Astrocyte of the cerebellum (primary cell): ENCODE results near the gene ENOX2.

Source experiments
- DNase-seq: peaks from one replicate; pipeline ENCODE4 v3.0.0-alpha.2; 2011; ENCODE audit warnings: low read depth
- H3K4me3 ChIP-seq: 2 replicates; pipeline ENCODE4 v1.5.1; 2011; ENCODE audit warnings: mild to moderate bottlenecking, low read depth, low read length, moderate library complexity
- in situ Hi-C: cut with HindIII; loops from 2 replicates; pipeline ENCODE4 v1.10.0; 2017; ENCODE audit warnings: low sequenced_read_pairs
- TF ChIP-seq, protein P1 (sequence below): IDR thresholded peaks from 2 replicates; pipeline ENCODE4 v1.5.1; 2012; ENCODE audit warnings: low read length, low read depth, moderate library complexity, mild to moderate bottlenecking; ENCODE audit errors: missing control alignments

The ENOX2 gene

GRCh38 chrX:130626521-130626920 is 276.5 kb downstream of the ENOX2 start:
- in situ Hi-C loops = no loop called here
- H3K4me3 ChIP-seq = no peak overlapping the region
- DNase-seq = peak; percentile 8
- TF ChIP-seq, protein P1, sequence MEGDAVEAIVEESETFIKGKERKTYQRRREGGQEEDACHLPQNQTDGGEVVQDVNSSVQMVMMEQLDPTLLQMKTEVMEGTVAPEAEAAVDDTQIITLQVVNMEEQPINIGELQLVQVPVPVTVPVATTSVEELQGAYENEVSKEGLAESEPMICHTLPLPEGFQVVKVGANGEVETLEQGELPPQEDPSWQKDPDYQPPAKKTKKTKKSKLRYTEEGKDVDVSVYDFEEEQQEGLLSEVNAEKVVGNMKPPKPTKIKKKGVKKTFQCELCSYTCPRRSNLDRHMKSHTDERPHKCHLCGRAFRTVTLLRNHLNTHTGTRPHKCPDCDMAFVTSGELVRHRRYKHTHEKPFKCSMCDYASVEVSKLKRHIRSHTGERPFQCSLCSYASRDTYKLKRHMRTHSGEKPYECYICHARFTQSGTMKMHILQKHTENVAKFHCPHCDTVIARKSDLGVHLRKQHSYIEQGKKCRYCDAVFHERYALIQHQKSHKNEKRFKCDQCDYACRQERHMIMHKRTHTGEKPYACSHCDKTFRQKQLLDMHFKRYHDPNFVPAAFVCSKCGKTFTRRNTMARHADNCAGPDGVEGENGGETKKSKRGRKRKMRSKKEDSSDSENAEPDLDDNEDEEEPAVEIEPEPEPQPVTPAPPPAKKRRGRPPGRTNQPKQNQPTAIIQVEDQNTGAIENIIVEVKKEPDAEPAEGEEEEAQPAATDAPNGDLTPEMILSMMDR = no peak

DNA sequence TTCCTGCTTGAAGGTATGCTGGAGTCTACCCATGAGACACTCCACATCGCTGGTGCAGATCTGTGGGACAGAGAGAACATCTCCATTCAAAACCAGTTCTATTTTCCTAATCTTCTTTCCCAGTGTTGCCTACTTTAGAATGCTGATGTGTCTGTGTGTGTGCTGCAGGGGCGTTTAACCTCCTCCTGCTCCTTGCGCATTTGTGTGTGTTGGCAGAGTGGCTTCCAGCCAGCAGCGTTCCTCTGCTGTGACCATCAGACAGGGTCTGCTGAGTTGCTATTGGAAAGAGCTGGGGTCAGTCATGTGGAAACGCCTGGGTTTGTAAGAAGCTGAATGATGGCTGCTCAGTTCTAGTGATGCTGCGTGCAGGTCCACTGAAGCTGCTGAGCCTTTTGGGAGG is 277.6 kb downstream of the ENOX2 start:
- in situ Hi-C loops = no loop called here
- TF ChIP-seq, protein P1 = no peak

GRCh38 chrX:130623518-130623917 is 279.5 kb downstream of the ENOX2 start:
- H3K4me3 ChIP-seq = no peak overlapping the region
- TF ChIP-seq, protein P1 = no peak
- in situ Hi-C loops = no loop called here
- no peak for DNase-seq

More for the DNA sequence above, 277.6 kb downstream of the ENOX2 start:
- DNase-seq = peak; percentile 9
- H3K4me3 ChIP-seq = no peak overlapping the region

DNA sequence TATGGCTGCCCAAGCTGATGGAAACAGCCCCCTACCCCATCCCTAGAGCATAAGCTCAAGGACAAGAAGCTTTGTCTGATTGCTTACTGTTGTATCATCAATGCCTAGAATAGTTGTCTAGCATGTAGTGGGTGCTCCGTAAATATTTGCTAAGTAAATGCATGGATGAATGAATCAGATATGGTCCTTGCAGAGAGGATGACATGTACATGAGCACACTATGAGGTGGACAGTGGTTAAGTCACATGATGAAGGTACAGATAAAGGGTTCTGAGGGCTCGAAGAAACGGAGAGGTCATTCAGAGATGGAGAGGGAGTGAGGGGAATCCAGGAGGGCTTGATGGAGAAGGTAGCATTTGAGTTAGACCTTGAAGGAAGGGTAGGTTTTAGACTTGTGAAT is 287.1 kb downstream of the ENOX2 start:
- TF ChIP-seq, protein P1 = no peak
- in situ Hi-C loops = no loop called here
- no peak for DNase-seq

GRCh38 chrX:130607431-130607830 is 295.6 kb downstream of the ENOX2 start:
- in situ Hi-C loops = no loop called here
- no peak for DNase-seq
- H3K4me3 ChIP-seq = no peak overlapping the region
- TF ChIP-seq, protein P1 = no peak

More for the DNA sequence above, 287.1 kb downstream of the ENOX2 start:
- H3K4me3 ChIP-seq = no peak overlapping the region

- TF ChIP-seq, protein P1 = no peak
- DNase-seq = no peak
- H3K4me3 ChIP-seq = no peak overlapping the region
- in situ Hi-C loops = no loop called here
Observed at GRCh38 chrX:130606425-130606824, 296.6 kb downstream of the ENOX2 start.

DNA sequence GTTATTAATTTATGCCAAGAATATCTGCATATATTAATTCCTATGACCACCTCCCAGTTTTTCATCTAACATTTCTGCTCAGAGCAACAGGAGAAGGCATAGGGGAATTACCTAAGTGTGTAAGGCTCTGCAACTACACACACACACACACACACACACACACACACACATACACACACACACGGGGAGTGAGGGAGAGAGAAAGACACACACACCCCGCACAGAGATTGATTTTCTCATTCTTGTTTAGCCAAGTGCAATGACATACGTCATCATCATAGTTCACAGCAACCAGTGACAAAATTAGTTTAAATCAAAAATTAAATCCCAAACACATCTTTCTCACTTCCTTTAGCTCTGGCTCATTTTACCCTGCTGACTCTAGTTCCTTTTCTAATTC is 298.1 kb downstream of the ENOX2 start:
- in situ Hi-C loops = no loop called here
- TF ChIP-seq, protein P1 = no peak

More for the DNA sequence above, 298.1 kb downstream of the ENOX2 start:
- no peak for DNase-seq
- no peak overlapping the region for H3K4me3 ChIP-seq
